Liver (tissue), 9 donors: ENCODE measurements around the gene RUFY4. TPM values are rescaled to one million over a fixed set of nuclear protein-coding genes. Genes with fewer than 3 reads are reported as not detected.

Source experiments
- DNase-seq: peaks from one replicate; pipeline ENCODE4 v3.0.0-alpha.2; 2017; ENCODE audit warnings: low spot score
- H3K27ac ChIP-seq, 2 donors: one replicate each; pipeline ENCODE4 v1.7.0; 2013; ENCODE audit warnings: inconsistent platforms in 2 of 2, low read length in 2 of 2, control low read depth in 1 of 2, low read depth in 1 of 2, mild to moderate bottlenecking in 1 of 2
- H3K27me3 ChIP-seq, 4 donors: one replicate each; pipeline versions ENCODE4 v1.6.1 to v1.7.0; 2013; ENCODE audit warnings: low read length in 3 of 4, inconsistent platforms in 1 of 4, mild to moderate bottlenecking in 1 of 4, moderate library complexity in 1 of 4; ENCODE audit not compliant: control insufficient read depth in 4 of 4, insufficient read depth in 4 of 4
- H3K36me3 ChIP-seq, 4 donors: one replicate each; pipeline versions ENCODE4 v1.6.1 to v1.7.0; 2013; ENCODE audit warnings: low read length in 3 of 4, mild to moderate bottlenecking in 3 of 4, low read depth in 1 of 4, moderate library complexity in 1 of 4; ENCODE audit not compliant: control insufficient read depth in 4 of 4, insufficient read depth in 3 of 4
- H3K4me1 ChIP-seq, 4 donors: one replicate each; pipeline versions ENCODE4 v1.6.1 to v1.7.0; 2013; ENCODE audit warnings: low read length in 3 of 4, mild to moderate bottlenecking in 3 of 4, moderate library complexity in 1 of 4; ENCODE audit not compliant: control insufficient read depth in 4 of 4, insufficient read depth in 4 of 4
- H3K4me3 ChIP-seq, 3 donors: one replicate each; pipeline versions ENCODE4 v1.6.1 to v1.7.0; 2013; ENCODE audit warnings: low read length in 3 of 3, control low read depth in 1 of 3, low read depth in 1 of 3, mild to moderate bottlenecking in 1 of 3
- H3K9ac ChIP-seq, 2 donors: one replicate each; pipeline ENCODE4 v1.7.0; 2013; ENCODE audit warnings: low read length in 2 of 2, mild to moderate bottlenecking in 2 of 2, moderate library complexity in 2 of 2, control low read depth in 1 of 2, low read depth in 1 of 2
- H3K9me3 ChIP-seq, 4 donors: one replicate each; pipeline versions ENCODE4 v1.6.1 to v1.7.0; 2013; ENCODE audit warnings: low read length in 3 of 4; ENCODE audit not compliant: control insufficient read depth in 4 of 4
- ATF3 ChIP-seq: IDR thresholded peaks from 2 replicates; pipeline ENCODE4 v1.6.1; 2016; ENCODE audit warnings: antibody characterized with exemption
- CTCF ChIP-seq: fragments of 150-350 bp; IDR thresholded peaks from 2 replicates; pipeline ENCODE4 v1.5.1; 2017; ENCODE audit warnings: improper control_type of control experiment, low read depth, low read length; ENCODE audit not compliant: missing input control
- EGR1 ChIP-seq, 2 donors: IDR thresholded peaks; 2 replicates each; pipeline ENCODE4 v1.6.1; 2016 to 2018; ENCODE audit warnings: antibody characterized with exemption in 2 of 2, low read depth in 2 of 2
- FOXA1 ChIP-seq: IDR thresholded peaks from 2 replicates; pipeline ENCODE4 v1.6.1; 2016; ENCODE audit warnings: antibody characterized with exemption
- FOXA2 ChIP-seq: IDR thresholded peaks from 2 replicates; pipeline ENCODE4 v1.6.1; 2016; ENCODE audit warnings: antibody characterized with exemption
- GABPA ChIP-seq, 2 donors: IDR thresholded peaks in 1 of 2; conservative IDR thresholded peaks in 1 of 2; 2 replicates each; pipeline ENCODE4 v1.6.1; 2016; ENCODE audit warnings: antibody characterized with exemption in 2 of 2, mild to moderate bottlenecking in 1 of 2, moderate library complexity in 1 of 2
- HNF4A ChIP-seq, 2 donors: conservative IDR thresholded peaks; 2 replicates each; pipeline ENCODE4 v1.6.1; 2016; ENCODE audit warnings: antibody characterized with exemption in 2 of 2, mild to moderate bottlenecking in 2 of 2
- HNF4G ChIP-seq: IDR thresholded peaks from 2 replicates; pipeline ENCODE4 v1.6.1; 2016; ENCODE audit warnings: antibody characterized with exemption
- JUND ChIP-seq, 2 donors: IDR thresholded peaks; 2 replicates each; pipeline ENCODE4 v1.6.1; 2016; ENCODE audit warnings: antibody characterized with exemption in 2 of 2
- MAX ChIP-seq: IDR thresholded peaks from 2 replicates; pipeline ENCODE4 v1.6.1; 2016; ENCODE audit warnings: antibody characterized with exemption
- NR2F2 ChIP-seq: IDR thresholded peaks from 2 replicates; pipeline ENCODE4 v1.6.1; 2016; ENCODE audit warnings: antibody characterized with exemption
- RAD21 ChIP-seq, 2 donors: IDR thresholded peaks; 2 replicates each; pipeline ENCODE4 v1.6.1; 2016; ENCODE audit warnings: antibody characterized with exemption in 2 of 2, mild to moderate bottlenecking in 2 of 2
- REST ChIP-seq: IDR thresholded peaks from 2 replicates; pipeline ENCODE4 v1.6.1; 2016; ENCODE audit warnings: antibody characterized with exemption, mild to moderate bottlenecking
- RXRA ChIP-seq, 2 donors: IDR thresholded peaks; 2 replicates each; pipeline ENCODE4 v1.6.1; 2017 to 2018; ENCODE audit warnings: antibody characterized with exemption in 2 of 2, mild to moderate bottlenecking in 1 of 2
- SP1 ChIP-seq: IDR thresholded peaks from 2 replicates; pipeline ENCODE4 v1.6.1; 2018; ENCODE audit warnings: antibody characterized with exemption, mild to moderate bottlenecking
- TAF1 ChIP-seq: conservative IDR thresholded peaks from 2 replicates; pipeline ENCODE4 v1.6.1; 2016; ENCODE audit warnings: antibody characterized with exemption, mild to moderate bottlenecking
- YY1 ChIP-seq: IDR thresholded peaks from 2 replicates; pipeline ENCODE4 v1.6.1; 2016; ENCODE audit warnings: antibody characterized with exemption, mild to moderate bottlenecking
- ZBTB33 ChIP-seq: IDR thresholded peaks from 2 replicates; pipeline ENCODE4 v1.6.1; 2016; ENCODE audit warnings: antibody characterized with exemption
- WGBS: extraction: QIAGEN DNeasy Blood & Tissue Kit; methylation state at CpG from one replicate; pipeline ENCODE4 v1.1.7; 2013; 5-methylcytosine and 5-hydroxymethylcytosine counted together
- polyA plus RNA-seq, 2 donors: library from polyadenylated mRNA; stranded (reverse) in 1 of 2; unstranded in 1 of 2; fragments of 200-250 nt in 1 of 2; fragments of >200 nt in 1 of 2; fragmentation: Nextera tagmentation in 1 of 2; extraction: Ambion mirVana in 1 of 2; gene quantifications; one replicate each; pipeline versions ENCODE4 v1.2.1 to v1.2.3, GENCODE V29; 2013 to 2015
- total RNA-seq, 2 donors: library from RNA; depleted of rRNA; stranded (reverse); fragments of >200 nt; gene quantifications; one replicate each; pipeline ENCODE4 v1.2.3, GENCODE V29; 2014
- donor health status: healthy.
- donor health status: healthy.
- donor health status: healthy.
- donor health status: healthy.
- donor health status: healthy.

Gene RUFY4
- total and polyA plus RNA-seq, 4 donors, result 0.05 to 0.08 (median 0.08) TPM; not detected in 1

- H3K9me3 ChIP-seq, result no peaks in the 10 kb centered on the region
- WGBS, result 70% methylated on average over 4 of the region's 4 CpGs
- no peaks in the 10 kb centered on the region for H3K4me1 ChIP-seq
- no peak for TF ChIP-seq ATF3
- no peak for TF ChIP-seq YY1
- no peak for TF ChIP-seq MAX
- TF ChIP-seq RAD21 (IDR thresholded peaks at IDR 0.05), result no peak
- TF ChIP-seq CTCF, result no peak
- TF ChIP-seq GABPA (IDR thresholded peaks at IDR 0.05 in 1 of 2, conservative IDR thresholded peaks at IDR 0.05 in 1 of 2), result no peak
- no peak for TF ChIP-seq TAF1
- TF ChIP-seq HNF4G, result no peak
- no peak for TF ChIP-seq SP1
- TF ChIP-seq FOXA1, result no peak
- TF ChIP-seq HNF4A (conservative IDR thresholded peaks at IDR 0.05), result no peak
- TF ChIP-seq NR2F2, result no peak
- TF ChIP-seq JUND (IDR thresholded peaks at IDR 0.05), result no peak
- no peak for TF ChIP-seq REST
- TF ChIP-seq FOXA2, result no peak
- no peak for TF ChIP-seq EGR1 (IDR thresholded peaks at IDR 0.05; ENCODE audit: low read depth in 2 of 2)
- TF ChIP-seq ZBTB33, result no peak
- no peak for TF ChIP-seq RXRA (IDR thresholded peaks at IDR 0.05)
- H3K27me3 ChIP-seq, result peaks cover 0 to 16% (median 0%) of the 10 kb centered on the region in 4 donors
- DNase-seq, result no peak
- no peak overlapping the region for H3K27ac ChIP-seq
- H3K9ac ChIP-seq, result no peak overlapping the region
- no peak overlapping the region for H3K4me3 ChIP-seq
- H3K36me3 ChIP-seq, result no peaks in the 10 kb centered on the region
Observed at GRCh38 chr2:218138047-218138446, 69.0 kb downstream of the RUFY4 start.

Other genes starting within 250 kb of the RUFY4 start
- 100 to 1,000 TPM in 1 of 2 donors, 10 to 100 TPM in 1; 91.6 to 128 TPM for gene TNS1, start 66.3 kb upstream of the RUFY4 start, total RNA-seq
- 10 to 100 TPM; 16.3 to 23.0 TPM for gene TNS1, start 66.3 kb upstream of the RUFY4 start, polyA plus RNA-seq
- 1 to 10 TPM in 1 of 2 donors, under 1 TPM in 1; 0.47 to 1.3 TPM for gene CXCR2, start 56.8 kb downstream of the RUFY4 start, total RNA-seq
- 1 to 10 TPM in 1 of 2 donors, under 1 TPM in 1; 0.60 to 1.8 TPM for gene CXCR2, start 56.8 kb downstream of the RUFY4 start, polyA plus RNA-seq
- gene CXCR1, start 97.7 kb downstream of the RUFY4 start, total RNA-seq, result 1 to 10 TPM in 1 of 2 donors, under 1 TPM in 1; 0.33 to 1.8 TPM
- 1 to 10 TPM in 1 of 2 donors, under 1 TPM in 1; 0.26 to 1.1 TPM for gene CXCR1, start 97.7 kb downstream of the RUFY4 start, polyA plus RNA-seq
- gene ARPC2, start 147.9 kb downstream of the RUFY4 start, total RNA-seq, result 10 to 100 TPM; 58.1 to 74.7 TPM
- 10 to 100 TPM; 72.8 to 83.6 TPM for gene ARPC2, start 147.9 kb downstream of the RUFY4 start, polyA plus RNA-seq
- 1 to 10 TPM in 1 of 2 donors, under 1 TPM in 1; 0.42 to 1.4 TPM for gene GPBAR1, start 191.8 kb downstream of the RUFY4 start, total RNA-seq
- gene GPBAR1, start 191.8 kb downstream of the RUFY4 start, polyA plus RNA-seq, result 1 to 10 TPM; 2.1 to 2.7 TPM
- 100 to 1,000 TPM in 1 of 2 donors, 10 to 100 TPM in 1; 79.9 to 116 TPM for gene AAMP, start 200.9 kb downstream of the RUFY4 start, total RNA-seq
- 10 to 100 TPM; 63.6 to 69.2 TPM for gene AAMP, start 200.9 kb downstream of the RUFY4 start, polyA plus RNA-seq
- 10 to 100 TPM; 28.5 to 68.6 TPM for gene PNKD, start 201.3 kb downstream of the RUFY4 start, total RNA-seq
- 100 to 1,000 TPM; 121 to 161 TPM for gene PNKD, start 201.3 kb downstream of the RUFY4 start, polyA plus RNA-seq
- gene TMBIM1, start 223.2 kb downstream of the RUFY4 start, total RNA-seq, result 100 to 1,000 TPM; 122 to 133 TPM
- gene TMBIM1, start 223.2 kb downstream of the RUFY4 start, polyA plus RNA-seq, result 100 to 1,000 TPM in 1 of 2 donors, 10 to 100 TPM in 1; 61.8 to 106 TPM